ENCODE results near the gene ACTL8. TPM values are rescaled to one million over a fixed set of nuclear protein-coding genes. Genes with fewer than 3 reads are reported as not detected.
A peak's percentile ranks its signal among the peaks of the same experiment; 100 is the strongest.

The ACTL8 gene
- total RNA-seq, 1 experiment from 2014 or later: 0.20 TPM

DNA sequence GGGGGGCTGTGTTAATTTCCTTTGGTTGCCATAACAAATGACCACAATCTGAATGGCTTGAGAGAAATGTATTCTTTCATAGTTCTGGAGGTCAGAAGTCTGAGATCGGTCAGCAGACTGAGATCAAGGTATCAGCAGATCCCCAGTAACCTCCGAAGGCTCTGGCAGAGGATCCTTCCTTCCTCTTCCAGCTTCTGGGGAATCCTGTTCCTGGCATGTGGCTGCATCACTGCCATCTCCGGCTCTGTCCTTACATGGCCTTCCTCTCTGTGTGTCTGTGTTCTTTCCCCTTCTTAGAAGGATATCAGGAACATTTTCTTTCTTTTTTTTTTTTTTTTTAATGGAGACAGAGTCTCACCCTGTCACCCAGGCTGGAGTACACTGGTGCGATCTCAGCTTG, 25.8 kb downstream of the ACTL8 start:
- Histone ChIP-seq H3K27me3 (no peaks in the 10 kb centered on the region), H3K9me3 (no peaks in the 10 kb centered on the region), H3K36me3 (no peaks in the 10 kb centered on the region), H3K4me3 (no peak overlapping the region)
- no peak for DNase-seq

DNA sequence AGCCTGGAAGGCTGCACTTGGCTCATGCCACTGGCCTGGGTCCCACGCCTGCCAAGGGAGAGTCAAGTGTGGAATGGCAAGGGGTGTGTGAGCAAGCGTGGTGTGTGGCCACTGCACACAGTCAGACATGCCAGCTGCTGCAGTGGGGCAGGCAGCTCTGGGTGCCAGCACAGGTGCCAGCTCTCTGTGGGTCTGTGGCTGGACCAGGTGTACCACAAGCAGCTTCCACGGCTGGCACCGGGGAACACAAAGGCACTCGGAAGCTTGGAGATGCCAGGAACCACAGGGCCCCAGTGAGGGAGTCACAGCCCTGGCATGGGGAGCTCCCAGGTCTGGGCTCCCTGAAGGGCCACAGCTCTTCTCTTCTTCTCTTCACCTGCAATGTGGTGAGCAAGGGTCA, 34.8 kb downstream of the ACTL8 start:
- H3K36me3 ChIP-seq: no peaks in the 10 kb centered on the region
- peak; percentile 12 for DNase-seq
- H3K27me3 ChIP-seq: no peaks in the 10 kb centered on the region
- H3K4me3 ChIP-seq: no peak overlapping the region
- no peaks in the 10 kb centered on the region for H3K9me3 ChIP-seq

DNA sequence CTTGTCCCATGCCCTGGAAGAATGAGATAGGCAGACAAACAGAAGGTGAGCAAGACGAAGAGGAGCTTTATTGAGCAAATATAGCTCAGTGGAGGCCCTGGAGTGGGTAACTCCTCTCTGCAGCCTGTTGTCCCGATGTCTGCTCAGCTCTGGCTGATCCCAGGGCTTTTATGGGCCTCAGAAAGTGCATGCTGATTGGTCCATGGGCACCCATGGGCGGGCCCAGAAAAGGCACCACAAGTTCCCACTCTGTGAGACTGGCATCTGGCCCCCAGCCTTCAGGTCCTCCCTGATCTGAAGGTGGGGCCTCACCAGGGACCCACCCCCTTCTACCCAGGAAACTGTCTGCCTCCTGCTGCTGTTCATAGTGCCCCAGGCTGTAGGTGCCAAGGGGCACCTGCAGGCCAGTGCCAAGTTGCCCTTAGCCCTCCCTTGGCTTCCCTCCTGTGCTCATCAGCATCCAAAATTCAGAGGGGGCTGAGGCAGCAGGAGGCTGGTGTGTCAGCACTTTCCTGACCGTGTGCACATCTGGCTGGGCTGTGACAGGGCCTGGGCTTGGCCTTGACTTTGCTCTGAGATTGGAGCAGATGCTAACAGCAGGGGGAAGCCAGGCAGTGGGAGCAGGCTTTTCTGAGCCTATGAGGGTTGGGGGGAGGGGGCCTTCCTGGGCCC, 35.4 kb downstream of the ACTL8 start:
- DNase-seq: no peak
- H3K9me3 ChIP-seq: no peaks in the 10 kb centered on the region
- H3K27me3 ChIP-seq: no peaks in the 10 kb centered on the region
- H3K4me3 ChIP-seq: no peak overlapping the region
- H3K36me3 ChIP-seq: no peaks in the 10 kb centered on the region

DNA sequence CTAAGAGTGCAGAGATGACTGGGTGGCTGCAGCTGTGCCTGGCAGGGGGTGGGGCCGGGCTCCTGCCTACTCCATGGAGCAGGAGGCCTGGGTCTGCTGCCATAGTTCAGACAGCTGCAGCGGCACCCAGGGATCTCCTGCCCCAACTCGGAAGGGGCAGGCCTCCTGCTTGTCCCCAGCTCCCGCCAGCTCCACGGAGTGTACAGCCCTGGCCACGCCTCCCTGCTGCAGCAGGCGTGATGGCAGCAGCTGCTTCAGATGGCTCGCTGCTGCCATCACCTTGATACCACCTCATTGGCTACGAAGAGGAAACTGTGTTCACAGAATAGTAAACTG, 35.9 kb downstream of the ACTL8 start:
- H3K36me3 ChIP-seq: no peaks in the 10 kb centered on the region
- H3K4me3 ChIP-seq: no peak overlapping the region
- H3K27me3 ChIP-seq: no peaks in the 10 kb centered on the region
- no peaks in the 10 kb centered on the region for H3K9me3 ChIP-seq
- DNase-seq: no peak

DNA sequence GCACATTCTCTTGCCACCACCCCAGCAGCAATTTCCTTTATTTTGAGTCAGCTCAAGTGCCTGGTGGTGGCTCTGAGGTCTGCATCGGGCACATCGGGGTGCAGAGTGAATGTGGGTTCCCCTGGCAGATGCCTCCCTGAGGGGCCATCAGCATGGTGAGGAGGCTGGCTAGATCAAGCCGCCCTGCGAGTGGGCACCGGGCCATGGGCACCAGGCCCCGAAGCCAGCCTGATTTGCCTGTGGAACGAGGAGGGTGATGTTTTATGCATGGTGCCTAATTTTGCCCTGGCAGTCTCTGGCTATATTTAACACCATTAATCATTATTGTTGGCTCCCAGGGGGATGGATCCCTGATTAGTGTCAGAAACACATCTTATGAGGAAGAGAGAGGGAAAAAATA, 36.3 kb downstream of the ACTL8 start:
- H3K9me3 ChIP-seq: no peaks in the 10 kb centered on the region
- DNase-seq: no peak

DNA sequence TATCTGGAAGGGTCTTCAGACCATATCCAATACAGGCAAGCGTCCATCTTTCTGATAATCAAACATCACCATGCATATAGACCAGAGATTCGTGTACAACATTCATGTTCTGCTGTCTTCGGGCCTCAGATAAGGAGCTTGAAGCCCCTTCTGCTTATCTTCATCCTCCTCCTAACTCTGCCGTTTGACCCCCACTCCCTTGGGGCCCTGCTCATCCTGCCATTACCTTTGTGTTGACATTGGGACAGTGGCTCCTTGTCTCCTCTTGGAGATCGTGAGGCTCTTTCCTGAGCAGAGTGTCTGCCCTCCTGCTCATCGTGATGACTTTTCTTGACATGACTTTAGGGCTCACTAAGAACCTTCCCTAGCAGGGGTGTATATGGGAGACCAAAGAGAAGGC, 37.3 kb downstream of the ACTL8 start:
- Histone ChIP-seq H3K27me3 (no peaks in the 10 kb centered on the region), H3K36me3 (no peaks in the 10 kb centered on the region), H3K9me3 (no peaks in the 10 kb centered on the region), H3K4me3 (no peak overlapping the region)
- DNase-seq: no peak

More for the DNA sequence above, 36.3 kb downstream of the ACTL8 start:
- Histone ChIP-seq H3K27me3 (no peaks in the 10 kb centered on the region), H3K36me3 (no peaks in the 10 kb centered on the region), H3K4me3 (no peak overlapping the region)

DNA sequence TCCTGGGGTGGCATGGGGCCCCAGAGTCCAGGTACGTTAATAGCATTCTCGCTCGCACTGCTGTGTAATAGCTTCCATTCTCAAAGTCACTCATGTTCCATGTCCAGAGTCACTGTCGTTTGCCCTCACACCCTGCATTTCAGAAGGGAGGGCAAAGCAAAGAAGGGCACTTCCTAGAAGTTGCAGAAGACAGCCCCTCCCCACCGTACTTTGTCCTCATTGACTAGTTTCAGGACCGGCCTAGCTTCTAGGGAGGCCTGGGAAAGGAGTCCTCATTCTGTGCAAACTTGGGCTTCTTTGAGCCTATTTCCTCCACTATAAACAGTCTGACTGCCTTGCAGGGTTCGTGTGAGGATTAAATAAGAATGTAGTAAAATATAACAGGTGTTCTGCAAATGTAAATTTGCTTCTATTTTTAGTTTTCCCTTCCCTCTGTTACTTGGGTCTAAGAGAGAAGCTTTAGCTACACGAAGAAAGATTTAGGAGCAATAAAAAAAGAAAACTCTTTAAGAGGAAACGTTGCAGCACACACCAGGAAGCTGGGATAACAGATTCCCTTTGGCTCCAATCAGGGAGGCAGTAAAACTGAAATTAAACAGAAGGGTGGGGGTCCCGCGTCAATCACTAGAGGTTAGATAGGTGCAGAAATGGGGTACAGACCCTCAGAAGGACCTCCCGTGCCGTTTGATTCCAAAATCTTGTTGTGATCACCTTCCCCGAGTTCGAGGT, 40.1 kb downstream of the ACTL8 start:
- no peaks in the 10 kb centered on the region for H3K9me3 ChIP-seq
- no peak overlapping the region for H3K4me3 ChIP-seq
- no peaks in the 10 kb centered on the region for H3K36me3 ChIP-seq
- H3K27me3 ChIP-seq: no peaks in the 10 kb centered on the region
- DNase-seq: no peak

DNA sequence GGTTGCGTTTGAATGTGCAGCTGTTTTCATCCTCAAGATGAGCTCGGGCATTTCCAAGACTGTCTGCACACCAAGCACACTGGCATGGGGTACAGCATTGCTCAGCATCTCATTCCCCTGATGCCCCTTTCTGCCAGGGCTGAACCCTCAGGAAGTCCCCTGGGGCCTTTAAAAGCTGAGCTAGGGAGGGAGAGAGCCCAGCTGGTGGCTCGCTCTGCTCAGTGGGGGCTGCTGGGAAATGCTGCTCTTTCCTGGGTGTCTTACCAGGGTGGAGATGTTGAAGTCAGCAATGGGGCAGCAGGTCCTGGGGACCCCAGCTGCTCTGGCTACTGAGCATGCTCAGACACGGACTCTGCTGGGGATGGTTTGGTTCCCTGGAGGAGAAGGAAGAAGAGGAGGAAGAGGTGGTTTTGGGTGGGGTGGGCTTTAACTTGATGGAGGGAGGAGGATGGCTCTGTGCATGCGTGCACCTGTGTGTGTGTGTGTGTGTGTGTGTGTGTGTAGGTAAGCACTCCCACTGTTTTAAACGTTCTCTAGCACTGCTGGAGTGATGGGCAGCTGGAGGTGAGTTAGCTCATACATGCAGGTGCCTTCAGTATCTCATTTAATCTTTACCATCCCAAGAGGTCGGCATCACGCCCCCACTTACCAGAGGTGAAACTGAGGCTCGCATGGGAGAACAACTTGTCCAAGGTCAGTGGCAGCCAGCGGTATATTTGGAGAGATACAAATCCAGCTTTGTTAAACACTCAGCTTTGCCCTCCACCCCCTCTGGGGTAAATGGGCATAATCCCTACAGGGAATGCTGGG, 40.9 kb downstream of the ACTL8 start:
- Histone ChIP-seq H3K27me3 (no peaks in the 10 kb centered on the region), H3K36me3 (no peaks in the 10 kb centered on the region), H3K4me3 (no peak overlapping the region), H3K9me3 (no peaks in the 10 kb centered on the region)
- DNase-seq: no peak

DNA sequence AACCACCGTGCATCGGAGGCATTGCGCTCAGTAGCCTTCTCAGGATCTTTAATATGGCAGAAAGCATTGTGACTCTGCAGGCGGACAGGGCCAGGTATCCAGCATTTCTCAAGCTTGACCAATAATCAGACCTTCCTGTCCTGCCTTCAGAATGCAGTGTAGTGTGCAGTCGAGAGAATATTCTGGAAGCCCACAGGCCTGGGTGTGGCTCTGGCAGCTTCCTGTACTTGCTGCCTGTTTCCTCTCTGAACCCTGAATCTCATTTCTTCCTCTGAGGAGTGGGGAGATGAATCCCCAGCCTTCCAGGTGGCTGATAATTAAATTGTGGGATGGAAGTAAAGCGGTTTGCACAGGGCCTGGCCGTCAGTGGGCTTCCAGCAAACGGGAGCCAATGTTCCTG, 42.3 kb downstream of the ACTL8 start:
- Histone ChIP-seq H3K9me3 (no peaks in the 10 kb centered on the region), H3K4me3 (no peak overlapping the region), H3K36me3 (no peaks in the 10 kb centered on the region), H3K27me3 (no peaks in the 10 kb centered on the region)
- no peak for DNase-seq

DNA sequence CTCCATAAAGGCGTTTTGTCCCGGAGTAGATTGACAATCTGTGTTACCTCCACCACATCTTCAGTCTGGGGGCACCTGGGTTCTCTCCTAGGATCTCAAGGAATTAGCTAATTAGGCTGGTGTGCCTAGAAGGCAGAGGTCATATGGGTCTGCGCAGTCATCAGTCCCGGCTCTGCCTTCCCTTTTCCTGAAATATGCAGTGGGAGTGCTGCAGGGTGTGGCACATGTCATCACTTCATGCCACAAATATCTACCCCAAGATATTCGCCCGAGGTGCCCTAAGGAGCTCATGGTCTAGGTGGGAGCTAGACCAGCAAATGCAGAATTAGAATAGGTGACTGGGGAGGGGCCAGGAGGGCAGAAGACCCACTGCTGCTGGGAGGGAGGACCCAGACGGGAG, 42.9 kb downstream of the ACTL8 start:
- Histone ChIP-seq H3K27me3 (no peaks in the 10 kb centered on the region), H3K4me3 (no peak overlapping the region), H3K9me3 (no peaks in the 10 kb centered on the region), H3K36me3 (no peaks in the 10 kb centered on the region)
- no peak for DNase-seq

DNA sequence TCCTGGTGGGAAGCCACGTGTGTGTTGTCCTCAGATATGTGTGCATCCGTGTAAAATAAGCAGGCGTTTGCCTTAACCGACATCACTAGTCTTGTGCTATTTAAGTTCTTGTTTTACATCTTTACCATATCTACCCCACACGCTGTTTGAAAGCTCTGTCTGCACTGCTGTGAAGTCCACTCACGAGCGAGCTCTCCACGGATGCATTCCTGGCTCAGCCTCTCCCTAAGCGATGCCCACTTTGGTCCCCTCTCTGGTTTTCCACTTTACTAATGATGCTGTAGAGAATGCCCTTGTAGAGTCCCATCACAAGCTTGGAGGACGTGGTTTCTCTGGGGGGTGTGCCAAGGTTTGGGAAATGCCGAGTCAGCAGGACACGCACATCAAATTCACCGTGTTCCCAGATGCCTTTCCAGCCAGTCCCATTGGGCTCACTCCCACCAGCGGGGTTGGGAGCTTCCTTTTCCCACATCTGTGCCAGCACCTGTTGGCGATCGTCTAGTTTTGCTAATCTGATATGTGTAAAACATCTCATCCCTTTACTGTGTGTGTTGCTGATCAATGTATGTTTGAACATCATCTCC, 43.8 kb downstream of the ACTL8 start:
- H3K36me3 ChIP-seq: no peaks in the 10 kb centered on the region
- no peak for DNase-seq

DNA sequence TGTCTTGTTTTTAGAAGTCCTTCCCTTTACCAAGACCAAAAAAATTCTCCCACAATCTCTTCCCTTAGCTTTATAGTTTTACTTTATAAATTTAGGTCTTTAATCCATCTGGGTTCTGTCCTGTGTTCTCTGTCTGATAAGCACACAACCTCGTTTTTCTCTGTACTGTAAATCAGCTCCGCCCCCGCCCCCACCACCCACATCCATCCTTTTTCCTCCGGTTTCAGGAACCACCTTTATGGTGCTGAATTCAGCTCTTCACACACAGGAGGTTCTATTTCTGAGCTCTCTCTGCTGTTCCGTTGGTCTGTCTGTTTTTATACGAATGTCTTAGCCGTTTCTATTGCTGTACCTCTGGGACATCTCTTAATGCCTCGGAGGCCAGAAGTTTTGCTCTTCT, 44.5 kb downstream of the ACTL8 start:
- no peaks in the 10 kb centered on the region for H3K9me3 ChIP-seq
- H3K36me3 ChIP-seq: no peaks in the 10 kb centered on the region
- no peak for DNase-seq

More for the DNA sequence above, 43.8 kb downstream of the ACTL8 start:
- Histone ChIP-seq H3K9me3 (no peaks in the 10 kb centered on the region), H3K4me3 (no peak overlapping the region), H3K27me3 (no peaks in the 10 kb centered on the region)

DNA sequence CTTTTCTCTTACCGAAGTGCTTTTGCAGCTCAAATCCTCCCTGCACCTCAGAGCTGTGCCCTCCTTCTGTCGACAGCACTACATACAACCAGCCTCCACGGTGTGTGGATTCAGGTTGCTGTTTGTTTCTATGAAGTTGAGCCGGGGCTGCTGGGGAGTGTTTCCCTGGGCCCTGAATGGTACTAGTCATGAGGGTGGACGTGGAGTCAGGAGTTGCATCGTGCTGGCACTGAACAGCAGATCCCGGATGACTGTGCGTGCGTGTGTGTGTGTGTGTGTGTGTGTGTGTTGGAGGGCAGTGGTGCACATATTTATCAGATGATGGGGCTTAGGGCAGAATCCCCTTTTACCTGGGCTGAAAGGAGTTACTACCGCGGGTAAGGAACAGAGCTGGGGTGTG, 47.0 kb downstream of the ACTL8 start:
- Histone ChIP-seq H3K27me3 (no peaks in the 10 kb centered on the region), H3K36me3 (no peaks in the 10 kb centered on the region), H3K4me3 (no peak overlapping the region), H3K9me3 (no peaks in the 10 kb centered on the region)
- peak; percentile 82 for DNase-seq

More for the DNA sequence above, 44.5 kb downstream of the ACTL8 start:
- Histone ChIP-seq H3K4me3 (no peak overlapping the region), H3K27me3 (no peaks in the 10 kb centered on the region)

DNA sequence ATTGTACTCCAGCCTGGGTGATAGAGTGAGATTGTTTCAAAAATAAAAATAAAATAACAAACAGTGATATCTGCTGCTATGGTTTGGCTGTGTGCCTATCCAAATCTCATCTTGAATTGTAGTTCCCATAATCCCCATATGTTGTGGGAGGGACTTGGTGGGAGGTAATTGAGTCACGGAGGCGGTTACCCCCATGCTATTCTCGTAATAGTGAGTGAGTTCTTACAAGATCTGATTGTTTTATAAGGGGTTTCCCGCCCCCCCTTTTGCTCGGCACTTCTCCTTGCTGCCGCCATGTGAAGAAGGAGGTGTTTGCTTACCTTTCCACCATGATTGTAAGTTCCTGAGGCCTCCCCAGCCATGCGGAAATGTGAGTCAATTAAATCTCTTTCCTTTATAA, 47.8 kb downstream of the ACTL8 start:
- no peak for DNase-seq

DNA sequence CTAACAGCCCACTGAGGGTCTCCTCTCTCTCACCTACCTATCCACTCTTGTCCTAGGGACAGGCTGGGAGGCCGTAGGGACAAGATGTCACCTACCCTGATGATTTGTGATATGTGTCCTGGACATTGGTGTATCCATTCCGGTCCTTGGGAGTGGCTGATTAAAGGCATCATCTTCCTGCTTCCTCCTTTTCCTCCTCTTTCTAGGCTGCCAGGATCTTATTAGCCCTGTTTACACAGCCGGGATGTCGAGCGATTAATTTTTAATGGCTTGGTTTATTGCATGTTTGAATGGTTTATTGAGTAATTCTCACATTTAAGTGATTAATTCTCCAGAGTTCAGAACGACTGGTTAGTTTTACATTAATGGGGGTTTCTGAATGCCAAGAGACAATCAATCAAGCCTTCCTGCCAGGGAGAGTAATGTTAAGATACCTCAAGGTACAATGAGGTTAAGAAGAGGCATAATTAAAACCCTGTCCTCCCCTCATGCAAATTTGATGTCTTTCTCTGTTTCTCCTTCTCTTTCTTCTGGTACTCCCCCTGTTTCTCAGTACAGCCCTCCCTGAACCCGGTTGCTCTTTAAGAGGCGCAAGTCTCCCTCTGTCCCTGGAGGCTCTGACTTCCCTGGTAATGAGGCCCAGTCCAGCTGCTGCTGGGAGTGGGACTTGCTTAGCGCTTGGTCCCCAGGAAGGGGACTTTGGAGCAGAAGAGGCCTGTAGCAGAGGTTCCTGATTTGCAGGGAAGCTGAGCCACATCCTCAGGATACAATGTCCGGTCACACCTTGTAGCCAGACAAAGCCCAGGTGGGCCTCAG, 50.9 kb downstream of the ACTL8 start:
- Histone ChIP-seq H3K4me3 (no peak overlapping the region), H3K27me3 (no peaks in the 10 kb centered on the region)

More for the DNA sequence above, 47.8 kb downstream of the ACTL8 start:
- no peak overlapping the region for H3K4me3 ChIP-seq
- H3K36me3 ChIP-seq: no peaks in the 10 kb centered on the region
- H3K9me3 ChIP-seq: no peaks in the 10 kb centered on the region
- H3K27me3 ChIP-seq: no peaks in the 10 kb centered on the region

DNA sequence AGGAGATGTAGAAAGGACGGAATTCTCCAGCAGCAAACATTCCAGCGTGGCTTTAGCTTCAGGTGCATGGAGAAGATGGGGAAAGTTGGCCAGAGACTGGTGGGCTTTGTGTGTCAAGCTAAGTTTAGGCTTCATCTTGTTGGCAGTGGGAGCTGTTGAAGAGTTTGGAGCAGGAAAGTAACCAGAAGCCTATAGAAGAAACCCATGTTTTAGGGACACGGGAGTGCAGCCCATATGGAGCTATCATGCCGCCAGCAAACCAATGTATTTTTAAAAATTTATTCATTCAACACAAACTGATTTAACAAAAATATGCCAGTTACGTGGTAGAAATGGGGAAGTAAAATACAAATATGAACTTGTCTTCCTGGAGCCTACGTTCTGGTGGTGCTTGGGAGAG, 53.7 kb downstream of the ACTL8 start:
- Histone ChIP-seq H3K27me3 (no peaks in the 10 kb centered on the region), H3K9me3 (no peaks in the 10 kb centered on the region), H3K4me3 (no peak overlapping the region), H3K36me3 (no peaks in the 10 kb centered on the region)
- DNase-seq: no peak

More for the DNA sequence above, 50.9 kb downstream of the ACTL8 start:
- H3K36me3 ChIP-seq: no peaks in the 10 kb centered on the region
- H3K9me3 ChIP-seq: no peaks in the 10 kb centered on the region
- DNase-seq: no peak
